GM21526 (cell line): Measurements from ENCODE around the gene PAOX.
"Not testable (repeated sequence)": the region's sequence is repeated elsewhere in the genome, so short reads cannot be mapped to it uniquely, and the experiment has no call there.

Experiments used
- ATAC-seq: cut with Tn5 transposase; IDR thresholded peaks from one replicate; pipeline ENCODE4 v1.9.1; 2021; ENCODE audit warnings: moderate library complexity; ENCODE audit not compliant: unreplicated experiment, low FRiP score

The PAOX gene

DNA sequence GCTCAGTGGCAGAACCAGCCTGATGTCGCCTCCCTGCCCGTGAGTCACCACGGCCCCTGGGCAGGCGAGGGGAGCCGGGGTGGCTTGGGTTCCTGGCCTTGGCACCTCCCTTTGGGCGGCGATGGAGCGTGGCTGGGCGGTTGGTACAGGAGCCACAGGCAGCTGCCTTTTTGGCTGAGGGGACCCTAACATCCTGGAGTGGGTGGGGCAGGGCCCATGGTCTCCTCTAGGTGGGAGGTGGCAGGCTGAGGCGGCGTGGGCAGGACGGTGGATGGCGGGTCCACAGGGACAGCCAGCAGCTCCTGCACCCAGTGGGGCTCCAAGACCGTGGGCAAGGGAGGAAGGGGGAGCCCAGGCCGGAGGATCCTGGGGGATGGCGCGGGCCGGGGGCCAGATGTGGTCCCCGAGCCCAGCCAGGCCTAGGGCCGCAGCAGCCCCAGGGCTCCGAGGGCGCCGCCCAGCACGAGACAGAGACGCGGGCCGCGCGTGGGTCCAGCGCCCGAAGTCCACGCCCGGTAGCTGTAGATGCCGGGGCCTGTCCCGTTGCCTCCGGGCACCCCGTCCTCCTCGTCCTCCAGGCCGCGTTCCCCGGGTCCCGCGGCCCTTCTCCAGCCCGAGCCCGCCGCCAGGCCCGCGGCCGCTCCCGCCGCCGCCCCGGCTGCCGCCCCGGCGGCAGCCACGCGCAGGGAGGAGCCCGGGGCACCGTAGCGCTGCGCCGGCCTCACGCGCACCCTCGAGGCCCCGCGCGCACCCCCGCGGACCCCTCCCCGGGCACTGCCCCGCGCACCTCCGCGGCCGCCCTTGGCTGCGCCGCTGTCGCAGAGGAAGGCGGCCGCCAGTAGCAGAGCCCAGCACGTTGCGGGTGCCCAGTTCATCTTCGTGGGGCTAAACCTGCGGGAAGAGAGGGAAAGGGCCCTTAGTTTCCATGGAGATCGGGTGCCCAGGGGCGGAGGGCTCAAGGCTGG lies 44.0 kb downstream of the PAOX start:
- no peak for ATAC-seq

DNA sequence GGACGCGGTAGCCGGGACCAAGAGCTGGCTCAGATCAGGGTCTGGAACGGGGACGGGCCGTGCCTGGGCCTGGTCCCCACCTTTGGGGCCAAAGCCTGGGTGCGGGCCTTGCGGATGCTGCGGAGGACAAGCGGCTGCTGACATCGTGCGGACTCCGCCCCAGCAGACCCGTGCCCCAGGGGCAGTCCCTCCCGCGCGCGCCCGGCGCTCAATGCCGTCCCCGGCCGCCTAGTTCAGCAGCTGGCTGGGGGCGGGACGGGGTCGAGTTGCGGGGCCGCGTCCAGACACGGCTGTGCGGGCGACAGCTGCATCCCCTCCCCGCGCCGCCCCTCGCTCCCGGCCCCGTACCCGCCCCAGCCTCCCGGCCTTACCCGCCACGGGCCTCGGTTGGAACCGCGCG lies 45.0 kb downstream of the PAOX start:
- ATAC-seq = not testable (repeated sequence)

- ATAC-seq = not testable (repeated sequence)
Observed at GRCh38 chr10:133424601-133425000, 45.5 kb downstream of the PAOX start, which contains the start of gene SPRN. Gene SPRN, minus strand, starts transcription at chr10:133424625. Its CDS starts 944 bp downstream, at chr10:133423681.

DNA sequence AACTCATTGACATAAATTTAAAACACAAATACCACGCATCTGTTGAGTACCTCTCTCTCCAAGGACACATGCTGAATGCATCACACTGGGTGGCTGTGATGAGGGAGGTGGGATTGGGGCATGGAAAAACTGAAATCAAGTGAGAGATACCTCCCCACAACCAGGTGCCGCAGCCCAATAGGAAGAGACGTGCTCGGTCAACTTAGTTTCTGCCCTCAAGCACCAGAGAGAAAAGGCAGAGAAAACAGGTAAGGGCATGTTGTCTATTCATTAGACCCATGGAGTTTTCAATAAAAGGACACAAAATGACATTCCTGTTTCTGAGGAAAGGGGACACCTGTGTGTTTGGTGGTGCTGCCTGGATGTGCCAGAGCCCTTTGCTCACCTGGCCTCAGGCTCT lies 50.5 kb downstream of the PAOX start:
- ATAC-seq = not testable (repeated sequence)

DNA sequence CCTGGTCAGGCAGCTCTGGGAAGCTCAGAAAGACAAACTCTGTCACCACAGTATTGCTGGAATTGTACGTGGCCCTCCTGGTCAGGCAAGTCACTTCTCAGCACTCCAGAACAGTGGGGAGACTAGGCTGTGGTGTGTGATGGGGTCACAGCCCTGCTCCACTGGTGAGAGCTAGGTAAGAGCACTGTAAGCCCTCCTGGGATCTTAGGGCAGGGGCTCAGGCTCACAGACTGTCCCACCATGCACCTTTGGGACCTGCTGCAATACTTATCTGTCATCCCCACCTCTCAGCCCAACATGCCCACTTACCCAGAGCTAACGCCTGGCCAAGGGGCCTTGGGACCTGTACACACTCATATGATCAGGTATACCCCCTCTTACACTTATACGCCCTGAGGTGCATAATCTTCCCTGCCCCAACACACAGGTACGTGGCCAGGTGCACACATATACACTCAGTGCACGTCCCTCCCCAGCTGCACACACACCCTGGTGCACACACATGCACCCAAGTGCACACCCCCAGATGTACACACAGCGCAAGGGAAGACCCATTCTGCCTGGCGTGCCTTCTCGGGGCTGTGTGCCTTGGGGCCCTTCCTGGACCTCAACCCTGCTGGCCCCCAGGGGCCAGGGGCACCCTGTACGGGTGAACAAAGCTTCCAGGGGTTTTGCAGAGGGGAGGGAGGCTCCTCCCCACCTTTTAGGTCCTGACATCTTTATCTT lies 53.0 kb downstream of the PAOX start:
- ATAC-seq = not testable (repeated sequence)

DNA sequence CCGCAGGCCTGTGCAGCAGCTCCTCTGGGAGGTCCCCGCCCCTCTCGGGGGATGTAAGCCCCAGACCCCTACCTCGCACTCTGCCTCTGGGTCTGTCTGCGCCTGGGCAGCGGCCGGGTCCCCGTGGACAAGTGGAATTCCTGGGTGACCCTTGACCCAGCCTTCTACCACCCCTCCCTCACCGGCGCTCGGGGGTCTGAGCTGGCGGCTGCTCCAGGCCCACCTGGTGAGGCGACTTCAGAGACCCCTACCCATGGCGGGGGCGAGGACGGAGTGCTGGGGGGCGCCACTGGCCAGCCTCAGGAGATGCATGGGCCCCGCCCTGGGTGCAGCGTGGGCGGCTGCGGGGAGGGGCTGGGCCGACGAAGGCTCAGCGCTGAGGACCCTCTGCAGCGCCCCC lies 53.7 kb downstream of the PAOX start:
- ATAC-seq = not testable (repeated sequence)

GRCh38 chr10:133438711-133439273 lies 59.7 kb downstream of the PAOX start:
- ATAC-seq = no peak

DNA sequence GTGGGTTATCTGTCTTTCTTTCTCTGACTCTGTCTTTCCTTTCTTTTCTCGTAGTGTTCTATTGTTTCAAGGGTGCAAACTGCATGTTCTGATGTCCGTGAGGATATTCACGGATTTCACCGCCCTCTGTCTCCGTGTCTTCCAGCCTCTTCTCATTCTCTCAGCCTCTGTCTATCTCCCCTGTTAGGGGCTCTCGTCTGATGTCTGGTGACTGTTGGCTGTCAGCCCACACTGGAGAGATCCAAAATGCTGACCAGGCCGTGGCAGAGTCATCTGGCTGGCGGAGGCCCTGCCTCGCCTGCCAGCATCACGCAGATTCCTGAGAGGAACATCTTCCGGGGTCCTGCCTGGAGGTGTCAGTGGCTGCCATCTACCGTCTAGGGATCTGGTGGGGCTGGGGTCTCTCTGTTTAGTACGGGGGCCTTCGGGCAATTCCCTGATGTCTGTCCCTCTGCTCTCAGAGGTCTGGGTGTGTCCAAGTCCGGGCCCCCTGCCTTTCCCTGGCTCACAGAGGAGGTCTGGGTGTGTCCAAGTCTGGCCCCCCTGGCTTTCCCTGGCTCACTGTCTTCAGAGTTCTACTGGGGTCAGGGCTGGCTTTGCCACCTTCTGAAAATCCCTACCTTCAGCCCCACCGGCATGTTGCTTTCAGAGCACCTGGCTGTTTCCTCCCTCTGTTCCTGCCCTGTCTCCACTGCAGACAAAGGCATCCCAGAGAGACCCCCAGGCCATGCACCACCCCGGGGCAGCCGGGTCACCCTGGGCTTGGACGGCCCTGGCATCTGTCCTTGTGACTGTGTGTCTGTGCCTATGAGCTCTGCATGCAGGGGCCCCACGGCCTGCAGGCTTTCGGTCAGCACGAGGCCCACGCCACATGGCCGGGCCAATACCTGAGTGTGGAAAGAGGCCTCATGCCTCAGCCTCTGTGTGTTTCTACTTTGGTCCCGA lies 60.7 kb downstream of the PAOX start:
- no peak for ATAC-seq

GRCh38 chr10:133440633-133441285 lies 61.7 kb downstream of the PAOX start:
- no peak for ATAC-seq
